ENCODE measurements around the gene ANKRD12.

DNA sequence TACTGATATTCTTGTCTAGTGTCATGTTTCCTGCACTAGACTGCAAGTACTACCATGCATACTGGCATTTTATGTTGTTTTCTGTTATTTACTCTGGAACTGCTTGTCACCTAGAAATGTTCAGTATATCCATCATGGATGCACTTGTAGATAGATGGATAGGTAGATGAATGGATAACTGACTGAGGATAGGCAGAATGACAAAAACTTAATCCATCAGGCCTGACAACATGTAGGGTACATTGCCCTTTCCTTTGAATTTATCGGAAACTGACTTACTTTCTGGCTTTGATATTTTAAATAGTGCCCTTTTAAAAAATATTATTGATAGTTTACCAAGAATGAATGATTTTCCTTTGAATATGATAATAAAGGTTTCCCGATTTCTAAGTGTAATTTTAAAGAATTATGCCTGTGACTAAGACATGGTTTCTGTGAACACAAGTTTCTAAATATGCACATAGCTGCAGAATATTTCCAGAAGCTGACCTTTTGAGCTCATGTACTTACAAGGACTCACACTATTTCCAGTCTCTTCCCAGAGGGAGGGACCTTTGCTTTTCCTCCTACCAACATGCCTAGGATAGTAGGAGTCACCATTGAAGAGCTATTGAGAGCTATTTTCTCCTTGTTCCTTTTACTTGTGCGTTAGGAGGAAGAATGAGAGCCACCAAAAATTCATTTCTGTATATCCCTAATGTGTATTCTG, 81.3 kb downstream of the ANKRD12 start:
- TF ChIP-seq, protein P1, sequence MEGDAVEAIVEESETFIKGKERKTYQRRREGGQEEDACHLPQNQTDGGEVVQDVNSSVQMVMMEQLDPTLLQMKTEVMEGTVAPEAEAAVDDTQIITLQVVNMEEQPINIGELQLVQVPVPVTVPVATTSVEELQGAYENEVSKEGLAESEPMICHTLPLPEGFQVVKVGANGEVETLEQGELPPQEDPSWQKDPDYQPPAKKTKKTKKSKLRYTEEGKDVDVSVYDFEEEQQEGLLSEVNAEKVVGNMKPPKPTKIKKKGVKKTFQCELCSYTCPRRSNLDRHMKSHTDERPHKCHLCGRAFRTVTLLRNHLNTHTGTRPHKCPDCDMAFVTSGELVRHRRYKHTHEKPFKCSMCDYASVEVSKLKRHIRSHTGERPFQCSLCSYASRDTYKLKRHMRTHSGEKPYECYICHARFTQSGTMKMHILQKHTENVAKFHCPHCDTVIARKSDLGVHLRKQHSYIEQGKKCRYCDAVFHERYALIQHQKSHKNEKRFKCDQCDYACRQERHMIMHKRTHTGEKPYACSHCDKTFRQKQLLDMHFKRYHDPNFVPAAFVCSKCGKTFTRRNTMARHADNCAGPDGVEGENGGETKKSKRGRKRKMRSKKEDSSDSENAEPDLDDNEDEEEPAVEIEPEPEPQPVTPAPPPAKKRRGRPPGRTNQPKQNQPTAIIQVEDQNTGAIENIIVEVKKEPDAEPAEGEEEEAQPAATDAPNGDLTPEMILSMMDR (IDR thresholded peaks at IDR 0.05): no peak
- no peak for TF ChIP-seq POLR2A (IDR thresholded peaks at IDR 0.05)
- TF ChIP-seq EP300 (IDR thresholded peaks at IDR 0.05): no peak
- TF ChIP-seq POLR2AphosphoS5 (IDR thresholded peaks at IDR 0.05): no peak

Measured in upper lobe of left lung (tissue), 4 donors.